ENCODE measurements around the gene TCTN2. TPM values are rescaled to one million over a fixed set of nuclear protein-coding genes. Genes with fewer than 3 reads are reported as not detected.

TCTN2 gene
- total and polyA plus RNA-seq, 2 experiments from 2014 or later, result 2.7 to 6.0 TPM

- no peaks in the 10 kb centered on the region for H3K4me1 Mint-ChIP-seq
- peaks cover 17% of the 10 kb centered on the region for H4K20me1 ChIP-seq (replicated peaks; ENCODE audit: insufficient read depth)
Observed at GRCh38 chr12:123748661-123749060, 77.7 kb downstream of the TCTN2 start.

More at GRCh38 chr12:123748661-123749060, 77.7 kb downstream of the TCTN2 start:
- DNase-seq (ENCODE audit: low spot score) (no peak), ATAC-seq (no peak)
- TF ChIP-seq ZNF462 (CRISPR knock-in tag; IDR thresholded peaks at IDR 0.05) (no peak), STAT1 (IDR thresholded peaks at IDR 0.05; ENCODE audit: unreplicated experiment) (no peak), EZH2phosphoT487 (IDR thresholded peaks at IDR 0.05; ENCODE audit: unreplicated experiment) (no peak), CREB1 (CRISPR knock-in tag; IDR thresholded peaks at IDR 0.05; ENCODE audit: low read depth) (no peak), CTCF (conservative IDR thresholded peaks at IDR 0.05; ENCODE audit: low read depth in 2 of 2) (no peak), ZNF114 (CRISPR knock-in tag; IDR thresholded peaks at IDR 0.05) (no peak), REST (IDR thresholded peaks at IDR 0.05; ENCODE audit: unreplicated experiment) (no peak)
- Histone ChIP-seq H3K9me2 (ENCODE audit: insufficient read depth) (no peaks in the 10 kb centered on the region), H2AFZ (no peak overlapping the region), H3K4me2 (no peak overlapping the region), H3K79me2 (replicated peaks; ENCODE audit: insufficient read depth) (no peaks in the 10 kb centered on the region; the same call in 1 of the 2 replicates), H3K27me3 (ENCODE audit: insufficient read depth) (no peaks in the 10 kb centered on the region), H3F3A (replicated peaks; ENCODE audit: low read depth) (no peaks in the 10 kb centered on the region), H3K27ac (ENCODE audit: low read depth) (no peak overlapping the region), H3K36me3 (ENCODE audit: insufficient read depth) (peaks cover 65% of the 10 kb centered on the region), H3K4me3 (no peak overlapping the region), H3K4me1 (ENCODE audit: insufficient read depth) (no peaks in the 10 kb centered on the region)
- H3K9me3 Mint-ChIP-seq, result no peaks in the 10 kb centered on the region
- no peaks in the 10 kb centered on the region for H3K27me3 Mint-ChIP-seq (ENCODE audit: insufficient read depth, low read depth, poor library complexity)
- H3K4me3 Mint-ChIP-seq, result no peak overlapping the region
- no peak overlapping the region for H3K27ac Mint-ChIP-seq
- peaks cover 71% of the 10 kb centered on the region for H3K36me3 Mint-ChIP-seq (ENCODE audit: low read depth)

Data from GM23338 (cell line).